ENCODE results near the gene MRPL20.

DNA sequence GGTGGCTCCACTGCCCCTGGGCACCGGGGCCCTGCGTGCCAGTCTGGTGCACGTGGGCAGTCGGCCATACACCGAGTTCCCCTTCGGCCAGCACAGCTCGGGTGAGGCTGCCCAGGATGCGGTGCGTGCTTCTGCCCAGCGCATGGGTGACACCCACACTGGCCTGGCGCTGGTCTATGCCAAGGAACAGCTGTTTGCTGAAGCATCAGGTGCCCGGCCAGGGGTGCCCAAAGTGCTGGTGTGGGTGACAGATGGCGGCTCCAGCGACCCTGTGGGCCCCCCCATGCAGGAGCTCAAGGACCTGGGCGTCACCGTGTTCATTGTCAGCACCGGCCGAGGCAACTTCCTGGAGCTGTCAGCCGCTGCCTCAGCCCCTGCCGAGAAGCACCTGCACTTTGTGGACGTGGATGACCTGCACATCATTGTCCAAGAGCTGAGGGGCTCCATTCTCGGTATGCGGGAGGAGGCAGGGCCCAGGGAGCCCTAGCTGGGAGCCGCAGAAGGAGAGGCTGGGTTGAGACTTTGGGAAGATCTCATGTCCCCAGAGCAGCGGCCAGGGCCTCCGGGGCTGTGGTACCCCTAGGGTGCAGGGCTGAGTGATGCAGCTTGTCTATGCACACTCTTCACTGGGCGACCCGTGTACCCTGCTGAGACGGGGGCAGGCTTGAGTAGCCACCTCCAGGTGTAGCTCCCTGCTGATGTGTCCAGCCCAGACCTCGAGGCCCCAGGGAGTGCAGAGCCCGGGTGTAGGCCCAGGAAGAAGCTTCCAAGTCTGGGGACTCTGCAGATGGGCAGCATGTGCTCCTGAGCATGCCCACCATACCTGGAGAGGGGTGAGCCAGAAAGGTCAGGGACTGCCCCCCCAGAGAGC, 30.2 kb upstream of the MRPL20 start:
- TF ChIP-seq, protein P1, sequence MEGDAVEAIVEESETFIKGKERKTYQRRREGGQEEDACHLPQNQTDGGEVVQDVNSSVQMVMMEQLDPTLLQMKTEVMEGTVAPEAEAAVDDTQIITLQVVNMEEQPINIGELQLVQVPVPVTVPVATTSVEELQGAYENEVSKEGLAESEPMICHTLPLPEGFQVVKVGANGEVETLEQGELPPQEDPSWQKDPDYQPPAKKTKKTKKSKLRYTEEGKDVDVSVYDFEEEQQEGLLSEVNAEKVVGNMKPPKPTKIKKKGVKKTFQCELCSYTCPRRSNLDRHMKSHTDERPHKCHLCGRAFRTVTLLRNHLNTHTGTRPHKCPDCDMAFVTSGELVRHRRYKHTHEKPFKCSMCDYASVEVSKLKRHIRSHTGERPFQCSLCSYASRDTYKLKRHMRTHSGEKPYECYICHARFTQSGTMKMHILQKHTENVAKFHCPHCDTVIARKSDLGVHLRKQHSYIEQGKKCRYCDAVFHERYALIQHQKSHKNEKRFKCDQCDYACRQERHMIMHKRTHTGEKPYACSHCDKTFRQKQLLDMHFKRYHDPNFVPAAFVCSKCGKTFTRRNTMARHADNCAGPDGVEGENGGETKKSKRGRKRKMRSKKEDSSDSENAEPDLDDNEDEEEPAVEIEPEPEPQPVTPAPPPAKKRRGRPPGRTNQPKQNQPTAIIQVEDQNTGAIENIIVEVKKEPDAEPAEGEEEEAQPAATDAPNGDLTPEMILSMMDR (IDR thresholded peaks at IDR 0.05), result no peak
- no peak for TF ChIP-seq POLR2AphosphoS5 (IDR thresholded peaks at IDR 0.05; ENCODE audit: low read depth, low read length)
- no peak for TF ChIP-seq YY1 (IDR thresholded peaks at IDR 0.05; ENCODE audit: low read depth)
- no peak for TF ChIP-seq GABPA (IDR thresholded peaks at IDR 0.05; ENCODE audit: low read depth)
- TF ChIP-seq SIN3A (IDR thresholded peaks at IDR 0.05; ENCODE audit: borderline replicate concordance, low read depth, low read length), result no peak
- no peak for TF ChIP-seq IRF3 (IDR thresholded peaks at IDR 0.05; ENCODE audit: low read depth, low read length)
- no peak for TF ChIP-seq EZH2phosphoT487 (IDR thresholded peaks at IDR 0.05; ENCODE audit: borderline replicate concordance, low read depth)
- no peak for TF ChIP-seq RAD21 (IDR thresholded peaks at IDR 0.05; ENCODE audit: low read length)
- TF ChIP-seq TAF1 (IDR thresholded peaks at IDR 0.05; ENCODE audit: borderline replicate concordance, low read depth, low read length), result no peak
- no peak for TF ChIP-seq MAX (IDR thresholded peaks at IDR 0.05; ENCODE audit: low read depth)

Measured in SK-N-SH (cell line).